Measurements from ENCODE around the gene CD7. TPM values are rescaled to one million over a fixed set of nuclear protein-coding genes. Genes with fewer than 3 reads are reported as not detected.

CD7 gene
- total RNA-seq, 1 donor from 2014 or later = not detected

DNA sequence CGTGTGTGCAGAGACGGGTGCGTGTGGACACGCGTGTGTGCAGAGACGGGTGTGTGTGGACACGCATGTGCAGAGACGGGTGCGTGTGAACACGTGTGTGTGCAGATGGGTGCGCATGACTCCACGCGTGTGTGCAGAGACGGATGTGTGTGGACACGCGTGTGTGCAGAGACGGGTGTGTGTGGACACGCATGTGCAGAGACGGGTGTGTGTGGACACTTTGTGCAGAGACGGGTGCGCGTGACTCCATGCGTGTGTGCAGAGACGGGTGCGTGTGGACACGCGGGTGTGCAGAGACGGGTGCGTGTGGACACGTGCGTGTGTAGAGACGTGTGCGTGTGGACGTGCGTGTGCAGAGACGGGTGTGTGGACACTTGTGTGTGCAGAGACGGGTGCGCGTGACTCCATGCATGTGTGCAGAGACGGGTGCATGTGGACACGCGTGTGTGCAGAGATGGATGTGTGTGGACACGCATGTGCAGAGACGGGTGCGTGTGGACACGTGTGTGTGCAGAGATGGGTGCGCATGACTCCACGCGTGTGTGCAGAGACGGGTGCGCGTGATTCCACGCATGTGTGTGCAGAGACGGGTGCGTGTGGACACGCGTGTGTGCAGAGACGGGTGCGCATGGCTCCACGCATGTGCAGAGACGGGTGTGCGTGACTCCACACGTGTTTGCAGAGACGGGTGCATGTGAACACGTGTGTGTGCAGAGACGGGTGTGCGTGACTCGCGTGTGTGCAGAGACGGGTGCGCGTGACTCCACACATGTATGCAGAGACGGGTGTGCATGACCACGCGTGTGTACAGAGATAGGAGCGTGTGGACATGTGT lies 1.6 kb upstream of the CD7 start:
- TF ChIP-seq, protein P1, sequence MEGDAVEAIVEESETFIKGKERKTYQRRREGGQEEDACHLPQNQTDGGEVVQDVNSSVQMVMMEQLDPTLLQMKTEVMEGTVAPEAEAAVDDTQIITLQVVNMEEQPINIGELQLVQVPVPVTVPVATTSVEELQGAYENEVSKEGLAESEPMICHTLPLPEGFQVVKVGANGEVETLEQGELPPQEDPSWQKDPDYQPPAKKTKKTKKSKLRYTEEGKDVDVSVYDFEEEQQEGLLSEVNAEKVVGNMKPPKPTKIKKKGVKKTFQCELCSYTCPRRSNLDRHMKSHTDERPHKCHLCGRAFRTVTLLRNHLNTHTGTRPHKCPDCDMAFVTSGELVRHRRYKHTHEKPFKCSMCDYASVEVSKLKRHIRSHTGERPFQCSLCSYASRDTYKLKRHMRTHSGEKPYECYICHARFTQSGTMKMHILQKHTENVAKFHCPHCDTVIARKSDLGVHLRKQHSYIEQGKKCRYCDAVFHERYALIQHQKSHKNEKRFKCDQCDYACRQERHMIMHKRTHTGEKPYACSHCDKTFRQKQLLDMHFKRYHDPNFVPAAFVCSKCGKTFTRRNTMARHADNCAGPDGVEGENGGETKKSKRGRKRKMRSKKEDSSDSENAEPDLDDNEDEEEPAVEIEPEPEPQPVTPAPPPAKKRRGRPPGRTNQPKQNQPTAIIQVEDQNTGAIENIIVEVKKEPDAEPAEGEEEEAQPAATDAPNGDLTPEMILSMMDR (conservative IDR thresholded peaks at IDR 0.05) = no peak
- H3K4me3 Mint-ChIP-seq = no peak overlapping the region
- H3K4me1 Mint-ChIP-seq = peaks cover 7% of the 10 kb centered on the region
- DNase-seq (ENCODE audit: low read depth, low spot score) = no peak
- H3K27me3 Mint-ChIP-seq (ENCODE audit: low read depth) = peaks cover 7% of the 10 kb centered on the region
- H3K36me3 Mint-ChIP-seq (ENCODE audit: low read depth) = no peaks in the 10 kb centered on the region
- no peak overlapping the region for H3K27ac Mint-ChIP-seq (ENCODE audit: unreplicated experiment)
- no peaks in the 10 kb centered on the region for H3K9me3 Mint-ChIP-seq

- TF ChIP-seq, protein P1 (conservative IDR thresholded peaks at IDR 0.05) = no peak
- H3K27ac Mint-ChIP-seq (ENCODE audit: unreplicated experiment) = no peak overlapping the region
- no peaks in the 10 kb centered on the region for H3K36me3 Mint-ChIP-seq (ENCODE audit: low read depth)
- DNase-seq (ENCODE audit: low read depth, low spot score) = no peak
- no peak overlapping the region for H3K4me3 Mint-ChIP-seq
- no peaks in the 10 kb centered on the region for H3K9me3 Mint-ChIP-seq
- H3K27me3 Mint-ChIP-seq (ENCODE audit: low read depth) = peaks cover 7% of the 10 kb centered on the region
- peaks cover 7% of the 10 kb centered on the region for H3K4me1 Mint-ChIP-seq
Observed at GRCh38 chr17:82318169-82318498, 726 bp upstream of the CD7 start.

GRCh38 chr17:82316651-82317393 lies 586 bp downstream of the CD7 start:
- no peak for DNase-seq (ENCODE audit: low read depth, low spot score)
- TF ChIP-seq, protein P1 (conservative IDR thresholded peaks at IDR 0.05) = no peak
- peaks cover 5% of the 10 kb centered on the region for H3K27me3 Mint-ChIP-seq (ENCODE audit: low read depth)
- no peak overlapping the region for H3K4me3 Mint-ChIP-seq
- H3K4me1 Mint-ChIP-seq = peaks cover 7% of the 10 kb centered on the region
- H3K9me3 Mint-ChIP-seq = no peaks in the 10 kb centered on the region
- no peaks in the 10 kb centered on the region for H3K36me3 Mint-ChIP-seq (ENCODE audit: low read depth)
- no peak overlapping the region for H3K27ac Mint-ChIP-seq (ENCODE audit: unreplicated experiment)

- H3K4me1 Mint-ChIP-seq = peaks cover 7% of the 10 kb centered on the region
- peaks cover 5% of the 10 kb centered on the region for H3K27me3 Mint-ChIP-seq (ENCODE audit: low read depth)
- TF ChIP-seq, protein P1 (conservative IDR thresholded peaks at IDR 0.05) = no peak
- no peak for DNase-seq (ENCODE audit: low read depth, low spot score)
- H3K27ac Mint-ChIP-seq (ENCODE audit: unreplicated experiment) = no peak overlapping the region
- no peaks in the 10 kb centered on the region for H3K9me3 Mint-ChIP-seq
- no peaks in the 10 kb centered on the region for H3K36me3 Mint-ChIP-seq (ENCODE audit: low read depth)
- no peak overlapping the region for H3K4me3 Mint-ChIP-seq
Observed at GRCh38 chr17:82315703-82316358, 1.6 kb downstream of the CD7 start.

GRCh38 chr17:82314727-82315605 lies 2.4 kb downstream of the CD7 start:
- H3K9me3 Mint-ChIP-seq = no peaks in the 10 kb centered on the region
- DNase-seq (ENCODE audit: low read depth, low spot score) = no peak

More at GRCh38 chr17:82314727-82315605, 2.4 kb downstream of the CD7 start:
- Mint-ChIP-seq H3K27ac (ENCODE audit: unreplicated experiment) (no peak overlapping the region), H3K27me3 (ENCODE audit: low read depth) (peaks cover 9% of the 10 kb centered on the region), H3K36me3 (ENCODE audit: low read depth) (no peaks in the 10 kb centered on the region), H3K4me1 (peaks cover 7% of the 10 kb centered on the region), H3K4me3 (no peak overlapping the region)
- TF ChIP-seq, protein P1 (conservative IDR thresholded peaks at IDR 0.05) = no peak

Measured in neural crest cell (in vitro differentiated cells).